Measurements from ENCODE around the gene SNRPD3.

SNRPD3 gene

DNA sequence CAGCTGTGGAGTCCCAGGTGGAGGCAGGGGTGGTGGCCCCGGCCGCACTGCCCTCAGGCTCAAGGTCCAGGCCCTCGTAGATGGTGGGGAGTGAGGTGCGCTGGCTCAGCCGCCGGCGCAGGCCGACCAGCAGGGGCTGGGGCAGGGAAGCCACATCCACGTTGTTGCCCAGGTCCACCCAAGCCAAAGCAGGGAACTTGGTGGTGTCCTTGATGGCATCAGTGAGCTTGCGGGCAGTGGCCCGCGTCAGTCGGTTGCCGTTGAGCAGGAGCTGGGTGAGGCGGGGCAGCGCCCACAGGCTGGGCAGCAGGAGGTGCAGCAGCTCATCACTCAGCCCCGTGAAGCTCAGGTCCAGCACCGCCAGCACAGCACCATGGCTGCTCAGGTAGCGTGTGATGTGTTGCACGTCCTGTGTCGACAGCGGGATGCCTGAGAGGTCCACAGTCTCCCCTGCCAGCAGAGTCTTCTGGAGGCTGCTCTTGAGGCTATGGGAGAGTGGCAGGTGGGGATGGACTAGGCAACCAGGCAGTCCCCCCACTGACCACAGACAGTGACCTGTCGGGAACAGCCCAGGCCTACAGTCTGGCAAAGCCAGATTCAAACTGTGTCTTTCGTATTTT lies 30.2 kb downstream of the SNRPD3 start:
- no peak for DNase-seq (ENCODE audit: low spot score)
- in situ Hi-C loops (cut with MboI; ENCODE audit: low pct_unique_long_range_greater_than_20kb, low sequenced_read_pairs, unreplicated experiment), result no loop called here
- TF ChIP-seq, protein P1, sequence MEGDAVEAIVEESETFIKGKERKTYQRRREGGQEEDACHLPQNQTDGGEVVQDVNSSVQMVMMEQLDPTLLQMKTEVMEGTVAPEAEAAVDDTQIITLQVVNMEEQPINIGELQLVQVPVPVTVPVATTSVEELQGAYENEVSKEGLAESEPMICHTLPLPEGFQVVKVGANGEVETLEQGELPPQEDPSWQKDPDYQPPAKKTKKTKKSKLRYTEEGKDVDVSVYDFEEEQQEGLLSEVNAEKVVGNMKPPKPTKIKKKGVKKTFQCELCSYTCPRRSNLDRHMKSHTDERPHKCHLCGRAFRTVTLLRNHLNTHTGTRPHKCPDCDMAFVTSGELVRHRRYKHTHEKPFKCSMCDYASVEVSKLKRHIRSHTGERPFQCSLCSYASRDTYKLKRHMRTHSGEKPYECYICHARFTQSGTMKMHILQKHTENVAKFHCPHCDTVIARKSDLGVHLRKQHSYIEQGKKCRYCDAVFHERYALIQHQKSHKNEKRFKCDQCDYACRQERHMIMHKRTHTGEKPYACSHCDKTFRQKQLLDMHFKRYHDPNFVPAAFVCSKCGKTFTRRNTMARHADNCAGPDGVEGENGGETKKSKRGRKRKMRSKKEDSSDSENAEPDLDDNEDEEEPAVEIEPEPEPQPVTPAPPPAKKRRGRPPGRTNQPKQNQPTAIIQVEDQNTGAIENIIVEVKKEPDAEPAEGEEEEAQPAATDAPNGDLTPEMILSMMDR (IDR thresholded peaks at IDR 0.05; ENCODE audit: extremely low read depth, insufficient read depth, missing control alignments), result no peak

DNA sequence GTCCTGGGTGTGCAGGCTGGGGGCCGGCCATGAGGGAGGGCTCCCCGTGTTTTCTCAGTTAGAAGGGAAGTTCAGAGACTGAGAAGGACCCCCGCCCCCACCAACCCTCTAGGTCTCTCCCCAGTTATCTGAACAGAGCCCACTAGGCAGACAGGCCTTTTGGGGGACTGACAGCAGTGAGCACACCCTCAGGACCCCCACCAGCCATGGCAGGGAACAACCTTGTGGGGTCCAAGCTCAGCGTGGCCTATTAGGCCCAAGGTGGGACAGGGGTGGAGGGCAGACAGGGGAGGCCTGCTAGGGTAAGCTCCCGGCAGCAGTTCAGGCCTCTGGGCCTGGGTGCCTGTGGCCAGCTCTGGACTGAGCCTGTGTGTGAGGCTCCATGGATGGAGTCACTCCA lies 31.5 kb downstream of the SNRPD3 start:
- no peak for DNase-seq (ENCODE audit: low spot score)
- TF ChIP-seq, protein P1 (IDR thresholded peaks at IDR 0.05; ENCODE audit: extremely low read depth, insufficient read depth, missing control alignments), result no peak
- in situ Hi-C loops (cut with MboI; ENCODE audit: low pct_unique_long_range_greater_than_20kb, low sequenced_read_pairs, unreplicated experiment), result no loop called here

DNA sequence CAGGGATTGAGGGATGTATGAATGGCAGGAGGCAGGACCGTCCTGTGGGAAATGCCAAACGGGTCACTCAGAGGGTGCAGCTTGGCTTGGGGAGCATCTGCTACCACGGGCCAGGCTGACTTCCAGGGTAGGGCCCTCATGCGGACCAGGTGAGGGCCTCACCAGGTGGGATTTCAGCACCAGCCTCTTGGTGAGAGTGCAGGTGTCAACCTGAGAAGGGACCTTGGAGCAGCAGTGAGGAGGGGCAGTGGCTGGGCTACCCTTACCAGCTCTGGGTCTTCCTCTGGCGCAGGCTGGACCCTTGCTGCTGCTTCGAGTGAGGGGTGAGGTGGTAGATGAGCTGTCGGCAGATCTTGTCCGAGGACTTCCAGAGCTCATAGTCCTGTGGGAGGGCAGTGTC lies 32.1 kb downstream of the SNRPD3 start:
- no peak for DNase-seq (ENCODE audit: low spot score)

DNA sequence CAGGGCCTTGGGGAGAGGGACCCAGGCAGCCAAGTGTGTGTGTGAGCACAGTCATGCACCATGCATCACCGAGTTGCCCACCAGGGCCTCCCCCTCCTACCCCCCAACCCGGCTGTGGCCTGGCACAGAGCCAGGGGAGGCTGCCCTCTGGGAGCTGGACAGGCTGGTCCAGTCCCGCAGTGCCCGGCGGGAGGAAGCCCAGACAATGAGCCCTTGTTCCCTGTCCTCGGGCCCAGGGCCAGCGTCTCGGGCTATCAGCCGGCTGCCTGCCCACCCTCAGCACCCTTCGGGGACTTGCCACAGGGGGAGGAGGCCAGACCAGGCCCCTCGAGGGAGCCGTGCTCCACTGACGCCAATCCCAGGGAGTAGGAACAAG lies 32.6 kb downstream of the SNRPD3 start:
- TF ChIP-seq, protein P1 (IDR thresholded peaks at IDR 0.05; ENCODE audit: extremely low read depth, insufficient read depth, missing control alignments), result no peak
- in situ Hi-C loops (cut with MboI; ENCODE audit: low pct_unique_long_range_greater_than_20kb, low sequenced_read_pairs, unreplicated experiment), result no loop called here
- DNase-seq (ENCODE audit: low spot score), result no peak

More for the DNA sequence above, 32.1 kb downstream of the SNRPD3 start:
- TF ChIP-seq, protein P1 (IDR thresholded peaks at IDR 0.05; ENCODE audit: extremely low read depth, insufficient read depth, missing control alignments), result no peak
- in situ Hi-C loops (cut with MboI; ENCODE audit: low pct_unique_long_range_greater_than_20kb, low sequenced_read_pairs, unreplicated experiment), result no loop called here

DNA sequence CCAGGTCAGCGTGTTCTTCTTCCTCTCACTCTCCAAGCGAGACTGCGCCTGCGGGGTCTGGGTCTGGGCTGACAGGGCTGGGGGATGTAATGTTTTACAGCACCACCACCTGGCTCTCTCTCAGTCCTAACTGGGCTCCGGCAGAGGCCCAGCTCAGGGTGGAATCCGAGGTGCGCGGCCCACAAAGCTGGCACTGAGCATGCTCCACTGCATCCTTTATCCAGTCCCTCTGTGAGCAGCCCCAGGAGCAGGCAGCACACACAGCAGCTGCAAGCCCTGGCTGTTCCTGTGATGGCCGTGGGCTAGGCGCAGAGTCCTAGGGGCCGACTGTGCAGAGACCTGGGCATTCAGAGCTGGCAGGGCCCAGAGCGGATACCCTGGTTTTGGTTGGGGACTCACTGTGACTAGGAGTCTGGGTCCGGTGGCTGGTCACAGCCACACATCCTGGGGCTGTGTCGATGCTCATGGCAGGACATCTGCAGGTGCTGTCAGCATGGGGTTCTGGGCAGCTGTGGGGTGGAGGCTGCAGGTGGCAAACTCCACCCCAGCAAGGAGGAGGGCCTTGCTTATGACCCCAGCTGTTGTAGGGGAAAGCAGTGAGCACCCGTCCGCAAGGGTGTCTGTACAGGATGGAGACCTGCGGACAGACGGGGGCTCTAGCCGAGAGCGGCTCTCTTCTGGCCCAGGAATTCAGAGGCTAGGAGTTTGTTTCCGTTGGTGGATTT lies 33.1 kb downstream of the SNRPD3 start:
- in situ Hi-C loops (cut with MboI; ENCODE audit: low pct_unique_long_range_greater_than_20kb, low sequenced_read_pairs, unreplicated experiment), result no loop called here
- no peak for DNase-seq (ENCODE audit: low spot score)
- TF ChIP-seq, protein P1 (IDR thresholded peaks at IDR 0.05; ENCODE audit: extremely low read depth, insufficient read depth, missing control alignments), result no peak

DNA sequence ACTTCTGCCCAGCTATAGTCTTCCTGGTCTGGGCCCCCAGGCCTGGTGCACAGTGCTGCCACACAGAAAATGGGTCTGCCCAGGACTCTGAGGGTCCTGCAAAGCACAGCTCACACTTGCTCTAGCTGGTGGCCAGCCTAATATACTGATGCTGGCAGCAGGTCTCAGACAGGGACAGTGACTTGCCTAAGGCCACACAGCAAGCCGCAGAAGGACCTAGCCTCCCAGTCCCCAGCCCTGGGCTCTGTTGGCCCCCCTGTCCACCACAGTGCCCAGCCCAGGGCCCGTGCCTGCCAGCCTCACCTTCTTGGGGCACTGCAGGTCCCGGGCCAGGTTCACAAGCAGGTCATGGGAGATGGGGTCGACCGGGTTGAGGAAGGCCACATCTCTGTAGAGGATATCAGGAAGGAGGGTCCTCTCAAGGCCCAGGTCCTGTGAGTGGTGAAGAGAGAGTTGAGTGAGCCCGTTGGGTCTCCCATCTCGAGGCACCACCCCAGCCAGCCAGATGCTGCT lies 33.8 kb downstream of the SNRPD3 start:
- in situ Hi-C loops (cut with MboI; ENCODE audit: low pct_unique_long_range_greater_than_20kb, low sequenced_read_pairs, unreplicated experiment), result no loop called here
- DNase-seq (ENCODE audit: low spot score), result no peak
- TF ChIP-seq, protein P1 (IDR thresholded peaks at IDR 0.05; ENCODE audit: extremely low read depth, insufficient read depth, missing control alignments), result no peak

Data from GM13977 (cell line).